Measurements from ENCODE around the gene DDN.

The DDN gene

GRCh38 chr12:48966177-48966895 lies 32.8 kb downstream of the DDN start:
- DNase-seq (ENCODE audit: low read depth, low spot score), result no peak

- DNase-seq (ENCODE audit: low read depth, low spot score), result no peak
Observed at GRCh38 chr12:48965298-48965838, 33.8 kb downstream of the DDN start.

GRCh38 chr12:48961801-48962200 lies 37.4 kb downstream of the DDN start:
- no peak for DNase-seq (ENCODE audit: low read depth, low spot score)

DNA sequence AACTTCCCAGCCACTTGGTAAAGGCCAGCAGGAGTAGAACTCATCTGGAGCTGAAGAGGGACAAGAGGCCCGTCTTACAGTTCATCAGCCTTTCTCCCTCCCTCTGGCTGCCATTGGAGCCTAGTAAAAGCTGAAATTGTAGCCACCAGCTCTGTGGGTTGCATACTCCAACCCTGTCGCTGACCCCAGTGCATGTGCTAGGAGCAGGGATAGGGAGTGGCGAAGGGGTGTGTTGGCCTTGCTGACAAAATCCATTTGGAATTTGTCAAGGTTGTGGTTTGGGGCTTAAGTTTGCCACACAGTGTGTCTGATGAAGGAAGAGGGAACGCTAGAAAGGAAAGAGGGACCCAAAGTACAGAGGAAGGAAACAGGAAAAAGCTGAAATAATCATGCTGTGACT lies 37.8 kb downstream of the DDN start:
- no peak for DNase-seq (ENCODE audit: low read depth, low spot score)

GRCh38 chr12:48960834-48961233 lies 38.3 kb downstream of the DDN start:
- no peak for DNase-seq (ENCODE audit: low read depth, low spot score)

DNA sequence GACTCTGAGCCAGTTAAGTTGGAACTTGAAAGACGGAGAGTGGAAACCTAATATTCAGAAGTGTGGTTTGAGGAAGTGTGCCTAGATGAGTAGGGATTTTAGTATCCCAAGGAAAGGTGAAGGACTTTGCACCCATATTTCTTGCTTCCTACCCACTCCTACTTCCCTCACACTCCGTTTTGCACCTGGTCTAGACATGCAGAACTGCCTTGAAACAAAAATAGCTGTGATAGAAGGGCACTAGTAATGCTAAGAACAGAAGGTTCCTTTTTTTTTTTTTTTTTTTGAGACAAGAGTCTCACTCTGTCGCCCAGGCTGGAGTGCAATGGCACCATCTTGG lies 41.2 kb downstream of the DDN start:
- DNase-seq (ENCODE audit: low read depth, low spot score), result no peak

DNA sequence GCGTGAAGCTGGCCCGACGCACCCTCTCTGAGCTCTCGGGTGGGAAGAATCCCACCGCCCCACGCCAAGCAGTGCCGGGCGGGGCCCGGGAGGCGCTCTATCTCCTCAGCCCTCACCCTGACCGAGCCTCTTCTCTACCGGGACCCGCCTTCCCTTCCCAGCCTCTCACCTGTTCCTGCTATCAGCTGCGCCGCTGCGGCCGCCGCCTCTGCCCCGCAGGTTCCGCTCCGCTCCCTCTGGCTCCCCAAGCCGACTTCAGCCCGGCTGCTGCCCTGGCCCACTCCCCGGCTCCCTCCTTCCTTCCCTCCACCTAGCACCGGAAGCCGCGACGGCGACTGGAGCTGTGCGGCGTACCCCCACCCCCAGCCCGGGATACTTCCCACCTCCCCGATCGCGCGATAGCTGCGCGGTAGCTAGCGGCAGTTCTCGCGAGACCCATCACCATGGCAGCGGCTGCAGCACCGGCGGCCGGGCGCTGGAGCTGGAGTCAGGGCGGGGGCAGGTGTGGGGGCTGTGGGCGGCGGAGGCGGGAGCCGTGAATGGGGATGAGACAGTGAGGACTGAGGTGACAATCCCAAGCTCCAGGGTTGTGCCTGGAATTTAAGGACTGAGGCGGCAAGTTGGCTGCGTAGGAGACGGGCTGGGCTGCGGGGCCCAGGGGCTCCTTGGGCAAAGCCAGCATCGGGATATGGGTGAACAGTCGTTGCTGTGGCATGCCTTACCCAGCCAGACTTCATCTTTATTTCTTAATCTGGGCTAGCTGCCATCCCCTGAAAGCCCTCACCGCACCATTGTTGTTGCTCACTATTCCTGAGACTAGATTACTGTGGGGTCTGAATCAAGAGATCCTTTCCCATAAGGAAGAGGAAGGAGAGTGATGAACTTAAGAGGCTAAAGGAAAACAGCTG lies 41.8 kb downstream of the DDN start, which contains the start of gene ARF3:
ARF3 (minus strand) TSS at position 347 of the 908 bp plus-strand sequence. CDS start 16,392 bp downstream, outside the sequence.
- peak; percentile 99 for DNase-seq (ENCODE audit: low read depth, low spot score)

- DNase-seq (ENCODE audit: low read depth, low spot score), result peak; percentile 98
Observed at GRCh38 chr12:48956279-48957140, 42.7 kb downstream of the DDN start.

DNA sequence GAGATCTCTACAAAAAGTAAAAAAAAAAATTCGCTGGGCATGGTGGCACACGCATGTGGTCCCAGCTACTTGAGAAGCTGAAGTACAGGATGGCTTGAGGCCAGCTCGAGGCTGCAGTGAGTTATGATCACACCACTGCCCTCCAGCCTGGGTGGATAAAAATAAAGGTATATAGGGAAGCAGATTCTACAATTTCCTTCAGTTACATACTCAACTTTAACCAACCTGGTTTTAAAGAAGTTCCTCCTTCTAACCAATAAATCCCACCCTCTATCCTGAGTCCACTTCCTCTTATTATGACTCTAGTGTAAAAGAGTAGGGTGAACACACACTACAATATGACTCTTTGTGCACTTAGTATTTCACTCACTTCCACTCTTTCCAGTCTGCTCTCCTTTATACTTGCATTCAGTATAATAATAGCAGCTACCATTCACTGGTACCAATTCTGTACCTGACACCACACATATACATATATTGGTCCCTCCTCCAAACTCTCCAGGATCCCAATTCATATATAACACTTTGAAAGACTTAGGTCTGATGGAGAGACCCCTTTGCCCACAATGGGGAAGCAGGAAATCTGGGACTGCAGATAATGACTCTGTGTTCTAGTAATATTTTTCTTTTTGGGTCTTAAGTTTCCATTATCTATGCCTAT lies 44.2 kb downstream of the DDN start:
- DNase-seq (ENCODE audit: low read depth, low spot score), result no peak

DNA sequence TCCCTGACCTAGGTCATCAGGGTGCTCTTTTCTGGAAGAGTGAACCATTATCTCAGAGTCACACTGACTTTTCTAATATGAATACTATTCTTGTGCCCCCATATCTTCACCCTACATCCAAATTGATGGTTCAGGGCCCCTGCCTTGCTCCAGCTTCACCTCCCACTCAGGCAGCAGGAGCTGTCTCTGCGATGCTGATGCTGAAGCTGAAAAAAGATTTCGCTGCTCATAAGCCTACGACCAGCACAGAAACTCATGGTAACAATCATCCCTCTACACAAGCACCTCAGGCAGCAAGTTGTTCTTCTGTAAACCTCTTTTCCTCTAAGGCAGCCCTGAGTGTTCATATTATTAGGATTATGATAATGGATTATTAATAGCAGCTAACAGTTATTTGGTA lies 45.1 kb downstream of the DDN start:
- no peak for DNase-seq (ENCODE audit: low read depth, low spot score)

DNA sequence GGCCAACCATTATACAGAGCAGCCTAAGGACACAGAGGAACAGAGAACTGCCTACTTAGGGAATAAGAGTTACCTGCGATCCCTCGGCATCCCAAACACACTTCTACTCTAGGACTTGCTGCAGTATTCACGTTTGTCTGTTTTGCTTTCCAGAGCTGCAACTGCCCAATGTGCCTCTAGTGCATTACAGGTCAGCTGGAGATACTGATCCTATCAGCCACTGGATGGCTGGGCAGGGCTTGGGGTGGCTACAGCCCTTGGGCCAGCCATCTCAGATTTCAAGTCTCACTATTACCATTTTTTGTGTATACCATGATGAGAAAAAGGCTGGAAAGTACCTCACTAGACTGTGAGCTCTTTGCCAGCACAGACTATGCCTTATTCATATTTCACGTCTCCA lies 46.5 kb downstream of the DDN start:
- no peak for DNase-seq (ENCODE audit: low read depth, low spot score)

GRCh38 chr12:48947727-48948126 lies 51.4 kb downstream of the DDN start:
- no peak for DNase-seq (ENCODE audit: low read depth, low spot score)

DNA sequence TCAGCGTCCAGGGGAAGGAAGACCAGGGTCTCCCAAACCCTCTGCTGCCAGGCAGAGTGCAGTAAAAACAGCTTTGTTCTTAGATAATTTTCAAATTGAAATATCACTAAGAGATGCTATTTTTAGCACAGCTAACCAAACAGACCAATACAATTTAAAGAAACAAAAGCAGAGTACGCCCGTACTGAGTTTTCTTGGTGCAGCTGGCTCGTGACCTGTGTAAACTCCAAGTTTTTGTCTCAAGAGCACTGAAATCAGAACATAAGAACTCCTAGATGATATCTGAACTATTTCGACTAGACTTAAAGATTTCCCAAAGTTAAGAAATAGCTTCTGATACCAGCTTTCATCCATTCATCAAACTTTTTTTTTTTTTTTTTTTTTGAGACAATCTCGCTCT lies 52.2 kb downstream of the DDN start:
- DNase-seq (ENCODE audit: low read depth, low spot score), result no peak

DNA sequence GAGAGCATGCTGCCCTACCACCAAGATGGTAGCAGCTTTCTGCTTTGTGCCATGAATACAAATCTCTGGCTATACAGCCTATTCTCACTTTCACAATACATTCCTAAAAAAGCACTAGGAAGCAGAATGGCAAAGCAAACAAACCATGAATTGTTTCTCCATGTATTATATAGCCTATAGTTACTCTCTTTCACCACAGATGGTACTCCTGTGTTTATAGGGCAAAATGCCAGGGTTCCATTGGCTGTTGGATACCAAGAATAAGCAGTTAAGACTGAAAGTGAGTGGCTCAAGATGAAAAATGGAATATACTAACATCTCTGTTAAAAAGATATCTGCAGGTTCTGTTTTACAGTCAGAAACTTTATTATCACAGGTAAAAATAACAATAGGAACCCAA lies 53.0 kb downstream of the DDN start:
- DNase-seq (ENCODE audit: low read depth, low spot score), result no peak
